Right lung (tissue), 5 donors: ENCODE measurements around the gene PKDCC. TPM values are rescaled to one million over a fixed set of nuclear protein-coding genes. Genes with fewer than 3 reads are reported as not detected.
"Not testable (repeated sequence)": the region's sequence is repeated elsewhere in the genome, so short reads cannot be mapped to it uniquely, and the experiment has no call there.

ENCODE experiments used
- DNase-seq, 2 donors: peaks; one replicate each; pipeline ENCODE4 v3.0.0-alpha.2; 2013
- polyA plus RNA-seq, 5 donors: library from polyadenylated mRNA; unstranded; fragments of 120-200 nt; gene quantifications; one replicate each; pipeline versions ENCODE4 v1.2.1 to v1.2.3, GENCODE V29; 2013; ENCODE audit warnings: inconsistent platforms in 1 of 5, low replicate concordance in 1 of 5; ENCODE audit not compliant: insufficient read length in 5 of 5, insufficient read depth in 1 of 5

Gene PKDCC
- polyA plus RNA-seq, 5 donors, result 97.6 to 188 (median 122) TPM

DNA sequence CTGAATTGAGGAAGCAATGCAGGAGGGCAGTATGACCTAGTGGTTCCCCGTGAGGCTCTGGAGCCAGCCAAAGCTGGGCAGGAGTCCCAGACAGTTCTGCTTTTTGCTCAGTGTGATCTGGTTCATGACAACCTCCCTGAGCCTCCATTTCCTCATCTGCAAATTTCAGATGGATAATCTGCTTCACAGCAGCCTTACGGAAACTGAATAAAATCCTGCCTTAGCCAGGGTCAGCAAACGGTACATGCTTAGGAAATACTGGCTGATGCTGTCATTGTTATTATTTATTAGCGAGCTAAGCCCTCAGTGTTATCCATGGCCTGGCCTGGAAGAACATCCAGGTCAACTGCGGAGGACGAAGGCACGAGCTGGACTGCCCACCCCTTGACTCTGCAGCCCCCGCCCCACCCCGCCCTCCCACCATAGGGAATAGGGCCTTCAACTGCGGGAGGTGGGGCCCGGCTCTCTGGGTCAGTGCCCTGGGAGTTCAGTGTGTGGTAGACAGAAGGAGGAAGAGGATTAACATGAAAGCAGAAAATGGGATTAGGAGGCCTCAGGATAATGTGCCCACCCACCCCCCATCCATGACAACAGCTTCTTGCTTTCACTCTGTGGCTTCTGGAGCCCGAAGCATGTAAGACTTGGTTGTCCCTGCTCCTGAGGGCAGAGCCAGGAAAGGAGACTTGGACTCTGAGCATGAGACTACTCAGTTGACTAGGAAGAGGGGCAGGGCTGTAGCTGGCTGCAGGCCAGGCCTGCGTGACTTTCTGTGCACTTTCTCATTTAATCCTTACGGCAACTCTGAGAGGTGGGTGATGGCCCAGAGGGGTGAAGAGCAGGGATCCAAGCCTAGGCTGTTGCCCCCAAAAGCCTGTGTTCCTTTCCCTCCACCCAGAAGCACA lies 13.1 kb downstream of the PKDCC start:
- DNase-seq, result no peak

- no peak for DNase-seq
Observed at GRCh38 chr2:42061839-42062238, 14.0 kb downstream of the PKDCC start.

DNA sequence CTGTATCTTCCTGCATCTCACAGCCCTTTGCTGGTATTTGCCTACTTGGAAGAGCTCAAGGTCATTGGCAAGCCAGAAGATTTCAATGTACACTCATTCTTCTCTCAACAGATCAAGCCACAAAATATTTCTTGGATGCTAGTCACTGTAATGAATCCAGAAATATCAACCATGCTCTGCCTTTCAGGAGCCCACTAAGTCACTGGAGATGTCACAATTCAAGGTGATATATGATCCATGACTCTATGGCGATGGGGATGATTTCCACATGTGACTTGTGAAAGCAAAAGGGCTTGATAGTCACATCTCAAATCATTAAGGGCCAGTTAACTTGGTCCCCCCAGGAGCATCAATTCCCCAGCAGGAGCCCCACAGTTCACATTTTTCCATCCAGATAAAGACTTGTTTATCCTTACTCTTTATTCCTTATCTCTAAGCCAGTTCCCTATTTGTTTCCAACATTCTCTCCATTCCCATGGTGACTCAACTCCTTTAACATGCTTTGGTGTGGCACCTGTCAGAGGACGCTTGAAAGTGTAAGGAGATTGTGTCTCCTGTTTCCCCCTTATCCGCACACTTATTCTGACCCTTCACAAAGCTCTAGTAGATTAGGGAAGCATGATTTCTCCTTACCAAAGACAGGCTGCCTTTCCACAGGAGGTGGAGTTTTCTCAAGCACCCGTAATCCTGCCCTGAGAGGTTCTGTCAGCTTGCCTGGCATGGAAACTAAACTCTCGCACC lies 15.8 kb downstream of the PKDCC start:
- no peak for DNase-seq

GRCh38 chr2:42064417-42064942 lies 16.7 kb downstream of the PKDCC start:
- DNase-seq, result no peak

DNA sequence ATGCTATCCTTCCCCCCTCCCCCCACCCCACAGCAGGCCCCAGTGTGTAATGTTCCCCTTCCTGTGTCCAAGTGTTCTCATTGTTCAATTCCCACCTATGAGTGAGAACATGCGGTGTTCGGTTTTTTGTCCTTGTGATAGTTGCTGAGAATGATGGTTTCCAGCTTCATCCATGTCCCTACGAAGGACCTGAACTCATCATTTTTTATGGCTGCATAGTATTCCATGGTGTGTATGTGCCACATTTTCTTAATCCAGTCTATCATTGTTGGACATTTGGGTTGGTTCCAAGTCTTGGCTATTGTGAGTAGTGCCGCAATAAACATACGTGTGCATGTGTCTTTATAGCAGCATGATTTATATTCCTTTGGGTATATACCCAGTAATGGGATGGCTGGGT lies 17.9 kb downstream of the PKDCC start:
- DNase-seq, result not testable (repeated sequence)

DNA sequence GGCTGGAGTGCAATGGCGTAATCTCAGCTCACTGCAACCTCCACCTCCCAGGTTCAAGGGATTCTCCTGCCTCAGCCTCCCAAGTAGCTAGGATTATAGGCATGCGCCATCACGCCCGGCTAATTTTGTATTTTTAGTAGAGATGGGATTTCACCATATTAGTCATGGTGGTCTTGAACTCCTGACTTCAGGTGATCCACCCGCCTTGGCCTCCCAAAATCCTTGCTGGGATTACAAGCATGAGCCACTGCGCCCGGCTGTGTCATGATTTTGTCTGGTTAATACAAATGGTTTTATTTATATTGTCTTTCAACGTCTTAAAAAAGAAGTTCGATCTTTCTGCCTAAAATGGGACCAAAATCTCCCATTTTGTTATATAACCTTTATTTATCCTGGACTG lies 19.2 kb downstream of the PKDCC start:
- DNase-seq, result not testable (repeated sequence)

- no peak for DNase-seq
Observed at GRCh38 chr2:42067521-42067920, 19.7 kb downstream of the PKDCC start.

DNA sequence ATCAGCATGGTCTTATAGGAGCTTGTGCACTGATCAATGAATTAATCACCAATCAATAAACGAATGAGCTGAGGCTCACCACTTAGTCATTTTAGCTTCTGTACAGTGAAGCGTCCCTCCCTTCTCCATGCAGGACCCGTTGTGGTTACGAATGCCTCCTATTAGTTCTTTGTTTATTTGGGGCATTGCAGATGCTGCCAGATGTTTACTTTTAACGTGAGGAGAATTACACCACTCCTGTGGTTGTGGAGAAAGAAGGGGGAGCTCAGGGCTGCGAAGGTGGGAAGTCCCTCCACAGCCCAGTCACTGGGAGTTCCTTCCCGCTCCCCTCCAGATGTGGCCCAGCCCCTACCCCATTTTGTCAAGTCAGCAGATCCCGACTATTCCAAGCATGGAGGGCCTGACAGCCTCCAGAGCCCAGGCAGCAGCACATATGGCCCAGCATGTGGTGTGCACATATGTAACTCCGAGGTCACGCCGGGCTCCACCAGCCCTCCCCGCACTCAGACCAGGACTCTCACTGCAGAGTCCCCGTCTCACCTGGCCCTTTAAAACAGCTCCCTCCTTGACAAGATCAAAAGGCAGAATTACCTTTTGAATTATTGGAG lies 20.9 kb downstream of the PKDCC start:
- DNase-seq, result no peak

DNA sequence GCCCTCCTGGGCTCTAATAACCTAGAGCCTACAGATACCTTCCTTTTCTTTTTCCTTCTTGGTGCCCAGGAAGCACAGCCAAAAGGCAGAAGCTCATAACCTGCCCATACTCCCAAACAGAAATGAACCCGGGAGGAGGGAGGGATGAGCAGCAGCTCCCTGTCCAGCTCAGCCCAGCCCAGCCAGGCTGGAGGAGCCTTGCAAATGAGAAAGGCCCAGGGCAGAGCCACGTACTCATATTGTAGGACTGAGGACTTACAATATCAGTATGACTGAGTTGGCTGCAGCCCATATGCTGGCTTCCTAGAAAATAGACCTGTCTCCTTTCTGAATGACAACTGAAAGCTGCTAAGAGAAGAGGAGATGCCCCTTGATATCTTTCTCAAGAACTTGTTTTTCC lies 21.7 kb downstream of the PKDCC start:
- no peak for DNase-seq

DNA sequence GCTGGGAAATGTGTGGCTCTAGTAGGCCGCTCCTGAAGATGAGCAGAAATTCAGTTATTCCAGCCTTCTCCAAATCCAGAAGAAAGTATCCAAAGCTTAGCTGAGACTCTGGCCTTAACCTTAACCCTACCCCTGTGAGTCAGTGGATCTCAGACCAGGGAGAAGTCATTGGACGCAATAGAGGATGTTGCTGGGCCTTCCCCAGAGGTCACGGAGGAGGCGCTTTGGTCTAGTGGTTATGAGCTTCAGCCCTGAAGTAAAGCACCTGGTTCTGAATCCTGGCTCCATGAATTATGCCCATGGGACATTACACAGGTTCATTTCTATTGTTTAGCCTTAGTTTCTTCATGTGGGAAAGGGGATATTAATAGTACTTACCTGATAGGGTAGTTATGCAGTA lies 24.0 kb downstream of the PKDCC start:
- no peak for DNase-seq

- peak; percentile 71 to 76 for DNase-seq
Observed at GRCh38 chr2:42072349-42073118, 24.7 kb downstream of the PKDCC start.

DNA sequence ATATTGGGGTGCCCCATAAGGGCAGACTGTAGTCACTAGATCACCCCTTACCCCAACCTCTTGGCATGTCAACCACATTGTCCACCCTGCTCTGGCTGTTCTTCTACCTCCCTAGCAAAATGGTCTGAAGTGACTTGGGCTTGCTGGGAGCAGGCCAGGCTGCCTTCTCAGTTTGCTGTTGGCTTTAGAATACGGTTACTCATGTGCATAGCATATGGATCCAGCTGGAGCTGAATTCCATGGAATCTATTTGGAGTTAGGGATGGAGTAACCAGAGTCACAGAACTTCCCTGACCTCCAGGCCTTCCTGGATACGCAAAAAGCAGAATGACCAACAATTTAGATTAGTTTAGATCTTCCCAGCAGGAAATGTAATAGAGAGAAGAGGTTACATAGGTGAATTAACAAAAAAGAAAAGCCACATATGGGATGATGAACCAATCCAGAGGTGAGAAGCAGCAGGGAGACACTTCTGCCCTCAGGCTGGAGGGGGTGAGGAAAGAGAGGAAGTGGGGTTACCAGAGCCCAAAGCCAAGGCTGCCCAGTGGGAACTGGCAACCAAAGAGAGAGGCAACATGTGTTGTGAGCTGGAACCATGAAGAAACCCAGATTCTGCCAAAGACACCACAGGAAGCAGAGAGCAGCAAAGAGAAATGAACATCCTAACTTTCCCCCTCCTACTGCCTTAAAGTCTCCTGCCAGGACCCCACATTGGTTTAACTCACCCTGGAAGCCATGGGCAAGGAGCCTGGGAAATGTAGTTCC lies 26.1 kb downstream of the PKDCC start:
- DNase-seq, result peak; percentile 80 to 84

GRCh38 chr2:42074661-42075060 lies 26.8 kb downstream of the PKDCC start:
- DNase-seq, result no peak

GRCh38 chr2:42076357-42077225 lies 28.8 kb downstream of the PKDCC start:
- no peak for DNase-seq

GRCh38 chr2:42077343-42077742 lies 29.5 kb downstream of the PKDCC start:
- DNase-seq, result no peak

GRCh38 chr2:42079737-42080287 lies 32.0 kb downstream of the PKDCC start:
- no peak for DNase-seq

GRCh38 chr2:42081151-42081550 lies 33.3 kb downstream of the PKDCC start:
- DNase-seq, result not testable (repeated sequence)

DNA sequence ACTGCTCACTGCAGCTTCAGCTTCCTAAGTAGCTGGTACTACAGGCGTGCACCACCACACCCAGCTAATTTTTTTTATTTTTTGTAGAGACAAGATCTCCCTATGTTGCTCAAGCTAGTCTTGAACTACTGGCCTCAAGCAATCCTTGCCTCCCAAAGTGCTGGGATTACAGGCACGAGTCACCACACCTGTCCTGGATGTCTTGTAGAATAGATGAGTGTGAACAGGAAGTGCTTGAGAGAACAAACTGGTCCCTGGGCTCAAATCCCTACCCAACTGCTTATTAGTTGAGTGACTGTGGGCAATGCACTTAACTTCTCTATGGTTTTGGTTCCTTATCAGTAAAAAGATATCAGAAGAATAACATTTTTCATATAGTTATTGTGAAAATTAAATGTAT lies 34.2 kb downstream of the PKDCC start:
- DNase-seq, result no peak

DNA sequence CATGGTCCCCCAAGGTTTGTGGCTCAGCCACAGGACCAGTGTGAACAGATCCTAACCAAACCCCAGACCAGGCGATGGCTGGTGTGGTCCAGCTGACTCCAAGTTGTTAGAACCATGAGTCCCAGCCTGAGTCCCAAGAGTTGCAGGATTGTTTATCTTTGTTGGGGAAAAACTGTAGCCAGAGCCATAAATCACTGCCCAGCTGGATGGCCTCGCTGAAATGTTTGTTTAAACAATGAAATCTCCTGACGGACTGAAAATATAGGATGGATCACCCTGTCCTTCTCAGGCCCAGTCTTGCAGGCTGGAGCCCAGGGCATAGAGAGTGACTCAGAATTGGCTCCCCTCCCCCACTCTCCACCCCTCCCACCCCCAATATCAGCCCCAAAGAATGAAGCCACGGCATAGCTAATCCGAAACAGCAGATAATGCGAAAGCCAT lies 36.4 kb downstream of the PKDCC start:
- no peak for DNase-seq
